Endometrial microvascular endothelial cells (primary cell): ENCODE data around the gene ZNF213. TPM values are rescaled to one million over a fixed set of nuclear protein-coding genes. Genes with fewer than 3 reads are reported as not detected.
"Not testable (repeated sequence)": the region's sequence is repeated elsewhere in the genome, so short reads cannot be mapped to it uniquely, and the experiment has no call there.

Source experiments
- in situ Hi-C: cut with HindIII; loops from 2 replicates; pipeline ENCODE4 v1.10.0; 2017; ENCODE audit warnings: low sequenced_read_pairs, low pct_unique_long_range_greater_than_20kb; ENCODE audit errors: inconsistent ontology term
- total RNA-seq: library from RNA; depleted of rRNA; stranded (reverse); fragments of >200 nt; gene quantifications from one replicate; pipeline ENCODE4 v1.2.3, GENCODE V29; 2015; ENCODE audit errors: inconsistent ontology term

ZNF213 gene
- total RNA-seq, 1 donor from 2014 or later: 3.5 TPM

- in situ Hi-C loops: no loop called here
Observed at GRCh38 chr16:3158510-3159314, 23.9 kb downstream of the ZNF213 start.

GRCh38 chr16:3161235-3162018, 26.6 kb downstream of the ZNF213 start:
- in situ Hi-C loops: no loop called here

- in situ Hi-C loops: no loop called here
Observed at GRCh38 chr16:3164121-3164991, 29.5 kb downstream of the ZNF213 start.

GRCh38 chr16:3165111-3165822, 30.4 kb downstream of the ZNF213 start:
- in situ Hi-C loops: no loop called here

GRCh38 chr16:3166505-3166886, 31.7 kb downstream of the ZNF213 start:
- in situ Hi-C loops: no loop called here

- in situ Hi-C loops: not testable (repeated sequence)
Observed at GRCh38 chr16:3168729-3169128, 33.9 kb downstream of the ZNF213 start.

- in situ Hi-C loops: no loop called here
Observed at GRCh38 chr16:3170440-3171180, 35.8 kb downstream of the ZNF213 start.

GRCh38 chr16:3171181-3171854, 36.5 kb downstream of the ZNF213 start:
- in situ Hi-C loops: no loop called here

GRCh38 chr16:3171855-3172593, 37.2 kb downstream of the ZNF213 start:
- in situ Hi-C loops: no loop called here

GRCh38 chr16:3173892-3174617, 39.2 kb downstream of the ZNF213 start:
- in situ Hi-C loops: no loop called here

GRCh38 chr16:3174618-3175148, 39.9 kb downstream of the ZNF213 start:
- in situ Hi-C loops: no loop called here

GRCh38 chr16:3175157-3176093, 40.6 kb downstream of the ZNF213 start:
- in situ Hi-C loops: no loop called here

- in situ Hi-C loops: no loop called here
Observed at GRCh38 chr16:3179651-3180050, 44.8 kb downstream of the ZNF213 start.

- in situ Hi-C loops: no loop called here
Observed at GRCh38 chr16:3180445-3180878, 45.6 kb downstream of the ZNF213 start.

GRCh38 chr16:3182293-3182607, 47.4 kb downstream of the ZNF213 start:
- in situ Hi-C loops: not testable (repeated sequence)
